Activated naive CD8-positive, alpha-beta T cell treated with anti-CD3 and anti-CD28 coated beads for 36 hours (primary cell): ENCODE data around the gene ZSCAN31. TPM values are rescaled to one million over a fixed set of nuclear protein-coding genes. Genes with fewer than 3 reads are reported as not detected.

Experiments
- DNase-seq: peaks from one replicate; pipeline ENCODE4 v3.0.0; 2021
- H3K27ac Mint-ChIP-seq: one replicate; pipeline ENCODE4 v1.8.0; 2022; ENCODE audit warnings: mild to moderate bottlenecking, moderate library complexity, mixed read lengths
- H3K27me3 Mint-ChIP-seq: one replicate; pipeline ENCODE4 v1.8.0; 2022; ENCODE audit warnings: mild to moderate bottlenecking, mixed read lengths
- H3K36me3 Mint-ChIP-seq: one replicate; pipeline ENCODE4 v1.8.0; 2021; ENCODE audit warnings: mild to moderate bottlenecking, mixed read lengths
- H3K4me1 Mint-ChIP-seq: one replicate; pipeline ENCODE4 v1.8.0; 2021; ENCODE audit warnings: mixed read lengths
- H3K4me3 Mint-ChIP-seq: one replicate; pipeline ENCODE4 v1.8.0; 2022; ENCODE audit warnings: mild to moderate bottlenecking, moderate library complexity, mixed read lengths
- H3K9me3 Mint-ChIP-seq: one replicate; pipeline ENCODE4 v1.8.0; 2022; ENCODE audit warnings: mixed read lengths
- total RNA-seq, 2 experiments: library from RNA; stranded (reverse); gene quantifications; one replicate each; pipeline ENCODE4 v1.2.3, GENCODE V29; 2021

Gene ZSCAN31
- total RNA-seq, 2 experiments from 2014 or later = 2.5 to 3.0 TPM

DNA sequence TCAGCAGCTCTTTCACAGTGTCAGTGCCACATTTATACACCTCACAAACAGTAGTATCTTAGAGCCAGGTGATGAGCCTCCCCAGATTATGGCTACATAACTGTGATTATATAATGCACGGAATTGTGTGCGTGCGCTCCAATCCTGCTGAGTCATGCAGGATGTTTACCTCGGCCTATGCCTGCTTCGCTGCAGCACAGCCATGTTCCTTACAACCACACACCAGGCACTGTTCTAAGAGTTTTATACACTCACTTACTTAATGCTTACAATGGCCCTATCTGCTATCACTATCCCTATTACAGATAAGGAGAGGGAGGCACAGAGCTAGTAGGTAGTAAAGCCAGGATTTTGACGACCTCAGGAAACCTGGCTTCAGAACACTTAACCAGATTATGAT is 21.1 kb upstream of the ZSCAN31 start:
- peaks cover 2% of the 10 kb centered on the region for H3K36me3 Mint-ChIP-seq
- no peaks in the 10 kb centered on the region for H3K27me3 Mint-ChIP-seq
- peaks cover 14% of the 10 kb centered on the region for H3K4me1 Mint-ChIP-seq
- no peak overlapping the region for H3K27ac Mint-ChIP-seq
- H3K9me3 Mint-ChIP-seq = no peaks in the 10 kb centered on the region
- DNase-seq = no peak
- H3K4me3 Mint-ChIP-seq = no peak overlapping the region

DNA sequence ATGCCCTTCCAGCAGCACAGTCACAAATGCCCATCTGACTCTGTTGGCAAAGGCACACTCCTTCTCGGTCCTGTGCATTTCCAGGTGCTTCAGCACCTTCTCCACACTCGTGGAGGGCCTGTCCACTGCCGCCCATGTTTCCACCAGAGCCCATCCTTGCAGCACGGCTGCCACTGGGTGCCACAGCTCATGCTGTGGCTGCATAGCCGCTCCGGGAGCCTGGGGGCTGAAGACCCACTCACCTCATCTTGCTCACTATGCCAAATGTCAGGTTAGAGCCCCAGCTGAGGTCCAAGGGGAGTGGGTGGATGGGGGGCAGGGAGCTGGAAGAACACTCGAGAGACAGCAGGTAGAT is 20.7 kb upstream of the ZSCAN31 start:
- H3K4me1 Mint-ChIP-seq = peaks cover 15% of the 10 kb centered on the region
- no peaks in the 10 kb centered on the region for H3K9me3 Mint-ChIP-seq
- H3K27ac Mint-ChIP-seq = no peak overlapping the region
- no peak overlapping the region for H3K4me3 Mint-ChIP-seq
- no peak for DNase-seq
- peaks cover 2% of the 10 kb centered on the region for H3K36me3 Mint-ChIP-seq
- no peaks in the 10 kb centered on the region for H3K27me3 Mint-ChIP-seq

DNA sequence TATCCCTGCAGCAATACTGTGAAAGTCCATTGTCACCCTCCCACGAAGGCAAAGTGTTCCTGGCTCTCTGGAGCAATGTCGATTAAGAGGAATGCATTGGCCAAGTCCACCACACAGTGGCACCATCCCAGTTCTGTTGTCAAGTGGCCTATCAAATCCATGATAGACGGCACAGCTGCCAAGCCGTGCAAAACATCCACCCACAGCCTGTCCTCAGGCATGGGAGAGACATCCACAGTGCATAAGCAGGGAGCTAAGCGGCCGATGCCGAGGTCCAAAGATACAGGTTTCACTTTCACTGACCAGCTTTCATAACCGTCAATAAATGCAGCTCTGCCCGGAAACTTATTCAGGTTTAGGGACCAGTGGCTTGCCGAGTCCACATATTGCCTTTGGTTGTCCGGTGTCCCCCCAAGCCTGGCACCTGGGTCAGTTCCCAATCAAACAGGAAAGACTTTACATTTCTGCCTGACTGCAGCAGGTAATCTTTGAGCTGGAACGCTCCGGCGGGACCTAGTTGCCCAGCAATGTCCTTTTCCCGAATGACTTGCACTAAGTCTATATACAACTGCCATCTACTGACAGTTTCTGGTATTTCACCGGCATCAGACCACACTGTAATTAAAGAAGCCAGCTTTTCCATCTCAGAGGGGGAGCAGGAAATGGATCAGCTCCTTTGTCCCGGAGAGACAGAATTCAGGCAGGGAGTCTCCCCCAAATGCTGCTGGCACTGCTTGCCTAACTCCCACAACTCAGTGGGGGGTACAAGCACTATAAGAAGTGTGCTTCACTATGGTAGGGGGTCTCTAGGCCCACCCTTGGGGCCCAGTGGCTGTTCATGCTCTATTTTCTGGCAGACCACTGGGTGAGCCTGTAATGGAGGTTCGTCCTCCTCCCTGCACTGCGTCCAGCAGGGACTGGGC is 20.1 kb upstream of the ZSCAN31 start:
- H3K27me3 Mint-ChIP-seq = no peaks in the 10 kb centered on the region
- no peaks in the 10 kb centered on the region for H3K9me3 Mint-ChIP-seq
- peak; percentile 34 for DNase-seq
- peak overlapping the region; percentile 85 for H3K4me3 Mint-ChIP-seq
- H3K27ac Mint-ChIP-seq = peak overlapping the region; percentile 69
- H3K36me3 Mint-ChIP-seq = peaks cover 2% of the 10 kb centered on the region
- peaks cover 21% of the 10 kb centered on the region for H3K4me1 Mint-ChIP-seq

DNA sequence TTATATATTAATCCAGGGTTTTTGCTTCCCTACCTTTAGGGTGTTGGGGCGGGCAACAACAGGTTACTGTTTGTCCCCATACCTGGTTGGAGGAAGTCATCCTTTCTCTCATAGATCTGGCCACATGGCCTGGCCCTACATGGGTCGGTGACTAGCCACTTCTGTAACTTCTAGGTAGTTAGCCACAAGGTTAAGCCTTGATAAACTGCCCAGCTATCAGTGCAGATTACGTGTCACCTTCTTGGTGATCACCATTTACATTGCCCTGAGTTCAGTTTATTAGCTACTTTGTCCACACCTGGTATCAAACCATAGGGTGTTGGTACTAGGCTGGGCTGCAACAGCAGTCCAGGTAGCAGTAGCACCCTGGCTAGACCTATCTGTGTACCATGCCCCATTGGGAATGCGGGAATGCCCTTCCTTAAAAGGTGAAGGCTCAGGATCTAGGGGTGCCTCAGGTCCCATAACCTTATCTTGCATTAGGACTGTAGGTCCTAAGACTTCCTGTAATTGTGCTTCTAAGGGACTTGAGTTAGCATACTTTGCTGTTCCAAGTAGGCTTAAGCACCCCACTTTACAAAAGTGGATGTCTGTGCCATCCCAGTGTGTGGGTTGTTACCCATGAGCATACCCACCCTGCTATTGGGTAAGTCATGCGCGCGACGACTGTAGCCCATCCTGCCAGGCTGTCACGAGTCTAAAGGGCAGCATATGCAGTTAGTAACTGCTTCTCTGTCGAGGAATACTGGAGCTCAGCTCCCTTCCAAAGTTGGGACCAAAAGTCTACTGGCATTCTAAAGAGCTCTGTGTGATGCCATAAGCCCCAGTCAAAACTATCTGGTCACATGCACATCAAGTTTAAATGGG is 19.0 kb upstream of the ZSCAN31 start:
- Mint-ChIP-seq H3K36me3 (peaks cover 2% of the 10 kb centered on the region), H3K4me3 (peak overlapping the region; percentile 85), H3K27me3 (no peaks in the 10 kb centered on the region), H3K27ac (peak overlapping the region; percentile 34), H3K4me1 (peaks cover 29% of the 10 kb centered on the region), H3K9me3 (no peaks in the 10 kb centered on the region)
- DNase-seq = no peak

DNA sequence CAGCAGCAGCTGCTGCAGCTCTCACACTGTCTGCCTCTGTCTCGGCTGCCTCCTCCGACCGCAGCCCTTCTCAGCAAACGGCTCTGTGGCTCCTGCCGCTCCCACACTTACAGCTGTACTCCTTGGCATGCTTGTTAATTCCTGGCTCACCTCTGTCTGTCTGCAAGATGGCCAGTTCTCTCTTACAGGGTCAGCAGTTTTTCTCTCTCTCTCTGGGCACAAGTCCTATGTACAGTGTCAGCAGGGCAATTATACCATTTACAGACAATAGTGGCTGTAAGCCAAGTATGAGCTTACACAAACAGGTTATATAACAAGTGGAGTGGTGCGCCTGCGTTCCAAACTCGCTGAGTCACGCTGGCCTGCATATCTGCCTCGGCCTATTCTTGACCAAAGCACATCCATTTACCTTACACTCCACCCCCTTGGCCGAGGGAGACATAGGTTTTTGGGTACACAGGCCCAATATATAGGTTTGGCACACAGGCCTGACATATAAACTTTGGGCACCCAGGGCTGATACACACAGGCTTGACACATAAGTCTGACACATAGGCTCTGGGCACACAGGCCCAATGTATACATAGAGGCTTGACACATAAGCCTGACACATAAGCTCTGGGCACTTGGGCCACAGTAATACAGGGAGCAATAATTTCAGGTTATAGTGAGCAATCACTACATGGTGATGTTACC is 18.2 kb upstream of the ZSCAN31 start:
- Mint-ChIP-seq H3K9me3 (no peaks in the 10 kb centered on the region), H3K27me3 (no peaks in the 10 kb centered on the region), H3K4me1 (peaks cover 34% of the 10 kb centered on the region), H3K27ac (no peak overlapping the region), H3K4me3 (no peak overlapping the region), H3K36me3 (peaks cover 2% of the 10 kb centered on the region)
- no peak for DNase-seq

DNA sequence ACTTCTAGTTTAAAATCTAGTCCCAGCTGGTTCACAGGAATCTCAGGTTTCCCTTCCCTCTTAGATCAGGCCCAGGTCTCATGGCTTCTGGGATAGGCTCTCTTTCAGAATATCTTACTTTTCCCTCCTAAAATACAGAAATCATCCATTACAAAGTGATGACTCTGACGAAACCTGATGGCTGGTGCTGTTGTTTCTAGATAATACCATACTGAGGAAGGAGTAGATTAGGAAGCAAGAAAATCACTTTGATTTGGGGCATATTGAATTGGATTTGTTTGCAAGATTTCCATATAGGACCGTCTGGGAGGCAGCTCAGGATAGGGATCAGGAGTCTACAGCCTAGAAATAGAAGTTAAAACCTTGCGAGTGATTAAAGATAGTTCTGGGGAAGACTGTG is 17.4 kb upstream of the ZSCAN31 start:
- Mint-ChIP-seq H3K27ac (no peak overlapping the region), H3K4me3 (no peak overlapping the region), H3K36me3 (peaks cover 2% of the 10 kb centered on the region), H3K4me1 (peaks cover 34% of the 10 kb centered on the region), H3K9me3 (no peaks in the 10 kb centered on the region), H3K27me3 (no peaks in the 10 kb centered on the region)
- DNase-seq = no peak

DNA sequence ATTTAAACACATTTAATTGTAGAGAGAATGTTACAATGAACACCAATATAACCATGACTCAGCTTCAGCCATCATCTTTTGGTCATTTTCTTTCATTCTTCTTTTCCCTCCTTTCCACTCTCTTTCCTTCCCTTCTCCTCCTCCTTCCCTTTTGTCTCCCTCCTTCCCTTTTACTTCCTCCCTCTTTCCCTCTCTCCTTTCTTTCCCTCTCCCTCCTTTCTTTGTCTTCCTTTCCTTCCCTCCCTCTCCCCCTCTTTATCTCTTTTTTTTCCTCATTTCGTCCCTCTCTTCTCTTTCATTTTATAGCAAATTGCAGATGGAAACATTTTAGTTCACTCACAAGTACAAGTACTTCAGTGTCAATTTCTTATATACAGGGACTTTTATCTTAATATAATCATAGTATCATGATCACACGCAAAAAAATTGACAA is 15.6 kb upstream of the ZSCAN31 start:
- no peak for DNase-seq
- Mint-ChIP-seq H3K36me3 (peaks cover 2% of the 10 kb centered on the region), H3K4me1 (peaks cover 33% of the 10 kb centered on the region), H3K27ac (no peak overlapping the region), H3K27me3 (peaks cover 11% of the 10 kb centered on the region), H3K9me3 (no peaks in the 10 kb centered on the region), H3K4me3 (peak overlapping the region; percentile 66)

DNA sequence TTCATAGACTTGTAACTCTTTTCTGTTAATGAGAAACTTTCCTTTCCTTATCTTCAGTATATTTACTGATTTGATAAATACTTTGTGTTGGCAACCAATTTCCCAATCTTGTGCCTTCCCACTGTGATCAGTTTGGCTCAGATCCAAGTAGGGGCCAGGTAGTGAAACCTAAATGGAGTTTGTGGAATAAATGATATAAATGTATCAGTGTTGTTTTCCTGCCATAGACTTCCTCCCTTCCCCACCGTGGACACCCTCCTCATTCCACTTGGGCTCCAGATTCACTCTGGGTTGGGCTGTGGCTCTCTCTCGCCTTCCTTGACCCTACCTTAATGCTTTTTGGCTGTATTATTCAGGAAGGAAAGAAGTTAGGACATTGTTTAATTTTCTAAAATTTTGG is 15.1 kb upstream of the ZSCAN31 start:
- H3K27ac Mint-ChIP-seq = no peak overlapping the region
- DNase-seq = no peak
- H3K4me3 Mint-ChIP-seq = peak overlapping the region; percentile 97
- no peaks in the 10 kb centered on the region for H3K9me3 Mint-ChIP-seq
- peaks cover 2% of the 10 kb centered on the region for H3K36me3 Mint-ChIP-seq
- H3K4me1 Mint-ChIP-seq = peaks cover 29% of the 10 kb centered on the region
- peaks cover 11% of the 10 kb centered on the region for H3K27me3 Mint-ChIP-seq

DNA sequence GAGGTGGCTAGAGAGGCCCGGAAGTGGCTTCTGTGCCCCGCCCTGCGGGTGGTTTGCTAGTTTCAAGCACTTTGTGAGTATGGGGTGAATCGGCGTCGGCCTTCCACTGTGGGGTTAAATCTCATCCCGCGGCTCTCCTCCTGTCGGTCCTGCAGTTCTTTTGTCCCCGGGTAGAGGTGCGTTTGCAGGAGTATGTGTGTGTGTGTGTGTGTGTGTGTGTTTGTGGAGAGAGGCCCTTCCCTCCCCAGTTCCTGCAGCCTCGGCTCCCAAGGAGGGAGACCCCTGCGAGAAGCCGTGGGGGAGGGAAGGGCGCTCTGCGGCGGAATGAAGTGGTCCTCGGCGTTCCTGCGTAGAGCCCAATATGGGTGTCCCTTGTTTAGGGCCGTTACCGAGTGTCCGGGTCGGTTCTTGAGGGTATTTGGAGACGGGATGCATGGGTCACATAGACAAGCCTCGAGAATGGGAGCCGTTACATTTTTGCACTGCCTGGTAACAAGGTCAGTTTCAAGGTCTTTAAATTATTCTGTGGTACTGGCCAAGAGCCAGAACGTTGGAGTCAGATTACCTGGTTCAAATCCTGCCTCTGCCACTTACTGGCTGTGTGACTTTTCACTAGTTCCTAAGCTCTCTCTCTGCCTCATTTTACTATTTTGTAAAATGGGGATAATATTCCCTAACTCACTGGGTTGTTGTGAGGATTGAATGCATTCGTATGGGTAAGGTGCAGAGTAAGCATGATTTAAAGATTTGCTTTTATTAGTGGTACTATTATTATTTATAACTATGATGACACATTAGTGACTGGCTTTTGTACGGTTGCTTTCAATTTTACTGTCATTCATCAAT is 14.2 kb upstream of the ZSCAN31 start, which contains the start of gene ZKSCAN3:
Gene ZKSCAN3 (plus strand): TSS at position 56 of the 846 bp plus-strand sequence. CDS start 9,640 bp downstream, outside the sequence.
- peak within 1 kb of the TSS; percentile 89 for H3K27ac Mint-ChIP-seq
- peak within 1 kb of the TSS; percentile 97 for H3K4me3 Mint-ChIP-seq
- H3K27me3 Mint-ChIP-seq = peaks cover 11% of the 10 kb centered on the region
- peak; percentile 85 for DNase-seq
- H3K36me3 Mint-ChIP-seq = peaks cover 2% of the 10 kb centered on the region
- no peaks in the 10 kb centered on the region for H3K9me3 Mint-ChIP-seq
- peaks cover 23% of the 10 kb centered on the region for H3K4me1 Mint-ChIP-seq

DNA sequence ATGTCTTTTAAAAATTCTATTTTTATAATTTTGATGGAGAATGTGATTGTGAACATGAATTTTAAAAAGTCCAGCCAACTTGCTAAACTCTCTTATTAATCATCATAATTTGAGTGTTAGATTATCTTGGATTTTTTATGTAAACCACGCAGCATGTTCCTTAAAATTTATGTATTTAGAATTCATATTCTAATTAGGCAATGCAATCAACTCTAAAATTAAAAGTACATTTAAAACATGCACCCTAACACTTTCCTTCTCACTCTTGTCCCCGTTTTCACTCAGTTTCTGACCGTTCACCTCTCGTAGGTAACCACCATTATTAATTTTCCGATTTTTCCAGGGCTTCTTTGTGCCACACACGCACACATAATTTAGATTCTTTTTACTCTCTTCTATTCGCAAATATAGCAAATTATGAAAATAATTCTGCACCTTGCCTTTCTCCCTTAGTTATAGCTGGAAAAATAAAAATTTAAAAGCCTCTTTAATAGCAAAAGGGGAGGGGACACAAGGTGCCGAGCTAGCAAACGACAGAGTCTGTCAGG is 13.5 kb upstream of the ZSCAN31 start:
- Mint-ChIP-seq H3K9me3 (no peaks in the 10 kb centered on the region), H3K36me3 (peaks cover 2% of the 10 kb centered on the region), H3K27ac (peak overlapping the region; percentile 89), H3K27me3 (peaks cover 15% of the 10 kb centered on the region), H3K4me3 (peak overlapping the region; percentile 97), H3K4me1 (peaks cover 23% of the 10 kb centered on the region)
- no peak for DNase-seq

DNA sequence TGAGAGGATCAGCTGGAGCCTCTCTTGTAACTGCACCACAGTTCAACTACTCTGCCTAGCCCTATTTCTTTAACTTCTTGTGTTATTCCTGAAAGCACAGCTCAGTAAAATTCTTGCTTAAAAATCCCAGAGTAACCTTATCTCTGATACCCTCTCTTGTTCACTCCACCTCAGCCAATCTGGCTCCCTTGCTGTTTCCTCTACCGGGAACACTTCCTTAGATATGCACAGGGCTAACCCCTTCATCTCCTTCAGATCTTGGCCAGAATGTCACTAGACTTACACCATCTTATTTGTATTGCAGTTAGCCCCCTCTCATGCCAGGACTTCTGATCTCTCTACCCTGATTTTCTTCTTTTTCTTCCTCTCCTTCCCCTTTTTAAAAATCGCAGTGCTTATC is 11.2 kb upstream of the ZSCAN31 start:
- peaks cover 21% of the 10 kb centered on the region for H3K4me1 Mint-ChIP-seq
- H3K36me3 Mint-ChIP-seq = no peaks in the 10 kb centered on the region
- no peak for DNase-seq
- H3K9me3 Mint-ChIP-seq = no peaks in the 10 kb centered on the region
- H3K27ac Mint-ChIP-seq = no peak overlapping the region
- H3K4me3 Mint-ChIP-seq = no peak overlapping the region
- H3K27me3 Mint-ChIP-seq = peaks cover 16% of the 10 kb centered on the region

DNA sequence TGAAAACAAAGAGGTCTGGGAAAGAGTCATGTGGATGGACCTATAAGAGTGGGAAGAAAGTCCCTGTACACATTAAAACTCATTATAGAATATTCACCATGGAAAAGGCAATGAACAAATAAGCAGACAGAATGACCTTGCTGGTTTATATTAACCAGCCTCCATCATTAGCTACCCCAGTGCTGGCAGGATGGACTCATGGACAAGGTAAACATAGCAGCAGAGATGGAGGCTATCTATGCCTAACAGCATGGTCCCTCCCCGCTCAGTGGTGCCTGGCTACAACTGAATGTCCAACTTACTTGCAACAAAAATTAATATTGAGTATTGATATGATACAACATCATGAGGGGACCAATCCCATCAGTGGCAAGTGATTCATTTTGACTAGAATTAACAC is 9.3 kb upstream of the ZSCAN31 start:
- H3K27me3 Mint-ChIP-seq = peaks cover 16% of the 10 kb centered on the region
- H3K36me3 Mint-ChIP-seq = no peaks in the 10 kb centered on the region
- H3K4me1 Mint-ChIP-seq = peaks cover 5% of the 10 kb centered on the region
- H3K27ac Mint-ChIP-seq = no peak overlapping the region
- DNase-seq = no peak
- peaks cover 7% of the 10 kb centered on the region for H3K9me3 Mint-ChIP-seq
- no peak overlapping the region for H3K4me3 Mint-ChIP-seq

DNA sequence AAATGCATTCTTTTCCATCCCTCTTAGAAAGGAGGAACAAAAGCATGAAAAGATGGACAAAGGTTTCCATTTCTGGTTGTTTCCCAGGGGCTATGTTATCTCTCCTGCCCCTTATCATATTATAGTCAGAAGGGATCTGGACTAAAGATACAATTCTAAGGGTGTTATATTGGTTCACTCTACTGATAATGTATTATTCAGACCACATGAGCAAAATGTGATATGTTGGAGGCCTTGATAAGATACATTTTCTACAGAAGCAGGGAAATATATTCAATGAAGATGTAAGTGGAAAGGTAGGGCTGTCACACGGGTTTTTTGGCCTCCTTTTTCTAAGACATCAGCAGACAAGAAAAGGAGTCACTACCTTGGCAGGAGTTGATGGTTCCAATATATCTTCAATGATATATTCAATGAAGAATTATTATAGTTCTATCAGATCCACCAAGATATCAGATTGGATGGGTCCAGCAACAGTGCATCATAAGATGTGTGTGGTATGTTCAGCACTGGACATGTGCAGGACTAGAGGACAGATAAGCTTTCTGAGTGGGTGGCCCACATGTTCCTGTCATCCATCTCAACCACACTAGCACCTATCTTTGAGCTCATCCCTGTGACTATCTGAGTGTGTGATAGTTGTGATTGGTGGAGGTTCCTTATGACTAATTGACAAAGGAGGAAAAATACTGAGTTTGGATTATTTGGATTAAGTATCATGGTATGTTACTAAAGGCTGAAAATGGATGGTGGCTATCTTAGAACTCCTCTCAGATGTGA is 8.1 kb upstream of the ZSCAN31 start:
- H3K27ac Mint-ChIP-seq = no peak overlapping the region
- no peak for DNase-seq
- no peak overlapping the region for H3K4me3 Mint-ChIP-seq
- peaks cover 11% of the 10 kb centered on the region for H3K9me3 Mint-ChIP-seq
- no peaks in the 10 kb centered on the region for H3K4me1 Mint-ChIP-seq
- H3K27me3 Mint-ChIP-seq = peaks cover 16% of the 10 kb centered on the region
- H3K36me3 Mint-ChIP-seq = peaks cover 2% of the 10 kb centered on the region
